GM12873 (cell line): ENCODE results near the gene DDA1.

Experiments
- TF ChIP-seq, protein P1 (sequence below): IDR thresholded peaks from 2 replicates; pipeline ENCODE4 v1.5.1; 2012; ENCODE audit warnings: low read depth, mild to moderate bottlenecking, moderate library complexity, low read length, control low read depth; ENCODE audit not compliant: insufficient read depth; ENCODE audit errors: missing control alignments

The DDA1 gene

DNA sequence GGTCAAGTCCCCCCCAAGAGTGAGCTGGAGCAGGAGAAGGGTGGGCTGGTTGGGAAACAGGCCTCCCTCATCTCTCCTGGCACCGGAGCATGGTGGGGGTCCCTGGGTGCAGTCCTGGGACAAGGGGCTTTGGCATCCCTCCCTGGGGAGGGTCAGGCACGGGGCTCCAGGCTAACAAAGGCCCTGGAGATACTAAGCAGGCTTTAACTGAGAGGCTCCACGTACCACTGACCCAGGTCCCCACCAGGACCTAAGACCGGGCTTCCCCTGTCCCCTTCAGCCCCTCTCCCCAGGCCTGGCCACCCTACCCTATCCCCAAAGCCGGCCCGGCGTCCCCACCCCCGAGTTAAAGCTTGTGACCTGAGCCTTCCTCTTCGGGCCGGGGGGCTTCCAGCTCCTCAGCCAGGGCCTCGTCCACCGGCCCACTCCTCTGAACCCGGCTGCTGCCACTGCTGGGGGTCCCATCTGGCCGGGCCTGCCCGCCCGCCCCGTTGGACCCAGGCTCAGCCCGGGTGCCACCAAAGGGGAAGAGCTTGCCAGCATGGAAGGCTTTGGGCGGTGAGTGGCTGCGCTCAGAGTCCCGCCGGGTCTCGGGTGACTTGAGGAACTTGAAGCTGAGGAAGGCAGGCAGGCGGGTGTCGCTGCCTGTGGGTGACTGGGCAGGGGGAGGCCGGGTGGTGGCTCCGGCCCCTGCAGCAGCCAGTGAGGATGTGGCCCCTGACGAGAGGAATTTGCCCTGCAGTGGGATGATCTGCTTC lies 15.2 kb downstream of the DDA1 start:
- TF ChIP-seq, protein P1, sequence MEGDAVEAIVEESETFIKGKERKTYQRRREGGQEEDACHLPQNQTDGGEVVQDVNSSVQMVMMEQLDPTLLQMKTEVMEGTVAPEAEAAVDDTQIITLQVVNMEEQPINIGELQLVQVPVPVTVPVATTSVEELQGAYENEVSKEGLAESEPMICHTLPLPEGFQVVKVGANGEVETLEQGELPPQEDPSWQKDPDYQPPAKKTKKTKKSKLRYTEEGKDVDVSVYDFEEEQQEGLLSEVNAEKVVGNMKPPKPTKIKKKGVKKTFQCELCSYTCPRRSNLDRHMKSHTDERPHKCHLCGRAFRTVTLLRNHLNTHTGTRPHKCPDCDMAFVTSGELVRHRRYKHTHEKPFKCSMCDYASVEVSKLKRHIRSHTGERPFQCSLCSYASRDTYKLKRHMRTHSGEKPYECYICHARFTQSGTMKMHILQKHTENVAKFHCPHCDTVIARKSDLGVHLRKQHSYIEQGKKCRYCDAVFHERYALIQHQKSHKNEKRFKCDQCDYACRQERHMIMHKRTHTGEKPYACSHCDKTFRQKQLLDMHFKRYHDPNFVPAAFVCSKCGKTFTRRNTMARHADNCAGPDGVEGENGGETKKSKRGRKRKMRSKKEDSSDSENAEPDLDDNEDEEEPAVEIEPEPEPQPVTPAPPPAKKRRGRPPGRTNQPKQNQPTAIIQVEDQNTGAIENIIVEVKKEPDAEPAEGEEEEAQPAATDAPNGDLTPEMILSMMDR, result no peak

DNA sequence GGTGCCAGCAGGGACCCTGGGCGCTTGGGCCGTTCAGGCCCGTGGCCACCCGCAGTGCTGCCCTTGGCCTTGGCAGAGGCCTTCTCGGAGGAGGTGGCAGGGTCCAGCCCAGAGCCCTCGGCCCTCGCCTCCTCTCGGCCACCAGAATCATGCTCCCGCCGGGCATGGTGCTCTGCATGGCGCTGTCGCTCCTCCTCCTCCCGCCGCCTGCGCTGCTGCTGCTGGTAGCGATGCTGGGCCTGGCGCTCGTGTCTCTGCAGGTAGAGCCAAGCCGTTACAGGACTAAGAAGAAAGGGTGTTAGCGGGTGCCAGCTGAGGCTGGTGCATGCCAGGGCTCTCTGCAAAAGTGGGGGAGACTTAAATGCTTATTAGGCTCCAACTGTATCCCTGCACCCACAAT lies 15.8 kb downstream of the DDA1 start:
- TF ChIP-seq, protein P1, result no peak

DNA sequence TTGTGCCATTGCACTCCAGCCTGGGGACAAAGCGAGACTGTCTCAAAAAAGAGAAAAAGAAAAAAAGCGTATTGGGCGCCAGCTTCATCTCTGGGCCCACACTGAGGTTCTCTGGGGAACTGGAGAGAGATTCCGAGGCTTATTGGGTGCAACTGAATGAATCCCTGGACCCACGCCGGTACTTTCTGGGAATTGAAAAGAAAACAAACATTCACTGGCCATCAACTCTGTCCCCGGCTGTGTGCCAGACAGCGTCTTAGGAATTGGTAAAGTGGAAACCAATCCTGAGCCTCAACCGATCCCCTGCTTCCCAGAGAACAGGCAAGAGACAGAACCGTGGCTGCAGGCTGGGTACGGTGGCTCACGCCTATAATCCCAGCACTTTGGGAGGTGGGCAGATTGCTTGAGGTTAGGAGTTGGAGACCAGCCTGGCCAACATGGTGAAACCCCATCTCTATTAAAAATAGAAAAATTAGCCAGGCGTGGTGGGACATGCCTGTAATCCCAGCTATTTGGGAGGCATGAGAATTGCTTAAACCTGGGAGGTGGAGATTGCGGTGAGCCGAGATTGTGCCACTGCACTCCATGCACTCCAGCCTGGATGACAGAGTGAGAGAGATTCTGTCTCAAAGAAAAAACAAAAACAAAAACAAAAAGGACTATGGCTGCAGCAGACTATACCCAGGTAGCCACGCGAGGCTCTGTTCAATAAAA lies 16.7 kb downstream of the DDA1 start:
- TF ChIP-seq, protein P1, result no peak

DNA sequence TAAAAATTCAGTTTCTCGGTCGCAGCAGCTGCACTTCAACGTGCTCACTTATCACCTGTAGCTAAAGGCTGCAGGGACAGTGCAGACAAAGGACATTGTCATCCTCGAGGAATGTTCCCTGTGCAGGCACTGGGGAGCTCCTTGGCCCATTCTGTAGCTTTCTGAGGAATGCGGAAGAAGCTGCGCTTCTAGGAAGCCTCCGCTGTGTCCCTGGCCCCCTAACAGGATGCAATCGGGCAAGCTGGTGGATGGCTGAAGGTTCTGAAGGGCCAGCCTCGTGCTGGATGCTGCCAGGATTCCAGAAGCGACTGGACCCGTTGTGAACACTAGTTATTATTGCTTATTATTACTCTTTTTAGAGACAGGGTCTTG lies 17.2 kb downstream of the DDA1 start:
- TF ChIP-seq, protein P1, result no peak

DNA sequence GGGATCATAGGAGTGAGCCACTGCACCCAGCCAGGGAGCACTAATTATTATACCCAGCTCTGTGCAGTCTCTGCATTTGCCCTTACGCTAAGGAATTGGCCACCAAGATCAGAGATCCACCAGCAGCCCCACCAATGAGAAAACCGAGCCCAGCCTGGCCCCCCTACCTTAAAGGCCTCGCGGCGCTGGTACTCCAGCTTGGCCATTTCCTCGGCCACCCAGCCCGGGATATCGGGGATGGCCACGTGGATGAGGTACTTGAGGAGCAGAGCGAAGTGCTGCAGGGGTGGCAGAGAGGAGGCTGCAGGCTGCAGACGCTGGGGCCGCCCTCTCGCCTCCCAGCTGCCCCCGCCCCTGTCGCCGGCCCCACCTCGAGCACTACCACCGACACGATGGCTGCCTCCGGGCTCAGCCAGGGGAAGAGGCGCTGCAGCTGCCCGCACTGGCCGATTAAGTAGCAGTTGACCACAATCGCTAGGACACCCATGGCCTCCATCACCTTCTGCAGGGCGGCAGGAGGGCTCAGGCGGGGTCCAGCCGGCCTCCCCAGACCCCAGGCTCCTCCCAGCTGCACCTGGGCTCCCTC lies 17.8 kb downstream of the DDA1 start:
- TF ChIP-seq, protein P1, result no peak

DNA sequence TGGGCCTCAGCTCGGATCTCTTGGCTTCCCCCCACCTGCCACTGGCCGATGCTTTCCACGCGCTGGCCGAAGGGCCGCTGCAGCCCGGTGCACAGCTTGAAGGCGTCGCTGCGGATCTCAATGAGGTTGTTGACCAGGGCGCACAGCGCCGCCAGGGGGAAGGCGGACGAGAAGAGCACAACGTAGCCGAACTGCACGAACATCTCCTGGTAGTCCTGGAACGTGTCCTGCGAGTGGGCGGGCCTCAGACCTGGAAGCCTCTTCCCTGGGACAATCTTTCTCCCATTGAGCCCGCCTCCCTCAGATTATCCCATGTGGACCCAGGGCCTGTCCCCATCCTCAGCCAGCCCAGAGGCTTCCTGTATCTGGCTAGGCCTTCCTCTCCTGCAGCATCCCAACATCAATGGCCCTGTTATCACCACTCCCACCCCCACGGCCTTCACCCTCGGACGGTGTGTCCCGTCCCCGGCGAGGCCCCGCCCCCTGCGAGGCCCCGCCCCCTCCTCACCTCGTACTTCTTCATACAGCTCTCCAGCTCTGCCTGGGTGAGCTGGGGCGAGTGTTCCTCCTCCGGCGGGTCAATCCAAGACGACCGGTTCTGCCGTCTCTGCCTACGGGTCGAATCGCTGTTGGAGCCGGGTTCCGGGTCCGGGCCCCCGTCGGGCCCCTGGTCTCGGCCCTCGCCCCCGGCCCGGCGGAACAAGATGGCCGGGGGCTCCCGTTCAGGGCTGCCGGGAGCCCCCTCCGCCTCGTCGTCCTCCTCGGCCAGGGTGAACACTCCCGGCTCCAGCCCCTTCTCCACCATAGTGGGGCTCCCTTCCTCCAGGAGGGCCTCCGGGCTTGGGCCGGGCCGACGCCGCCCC lies 18.5 kb downstream of the DDA1 start:
- TF ChIP-seq, protein P1, result no peak
